ENCODE measurements around the gene BEX4.

Gene BEX4

GRCh38 chrX:103254921-103255493 is 40.1 kb downstream of the BEX4 start, which contains the start of gene TCEAL8:
TCEAL8 (minus strand) TSS chrX:103255155; CDS start chrX:103253979, 1,176 bp downstream.
- peak; percentile 95 for ATAC-seq
- no peak for TF ChIP-seq ZFP30 (CRISPR knock-in tag; IDR thresholded peaks at IDR 0.05)
- TF ChIP-seq, protein P1, sequence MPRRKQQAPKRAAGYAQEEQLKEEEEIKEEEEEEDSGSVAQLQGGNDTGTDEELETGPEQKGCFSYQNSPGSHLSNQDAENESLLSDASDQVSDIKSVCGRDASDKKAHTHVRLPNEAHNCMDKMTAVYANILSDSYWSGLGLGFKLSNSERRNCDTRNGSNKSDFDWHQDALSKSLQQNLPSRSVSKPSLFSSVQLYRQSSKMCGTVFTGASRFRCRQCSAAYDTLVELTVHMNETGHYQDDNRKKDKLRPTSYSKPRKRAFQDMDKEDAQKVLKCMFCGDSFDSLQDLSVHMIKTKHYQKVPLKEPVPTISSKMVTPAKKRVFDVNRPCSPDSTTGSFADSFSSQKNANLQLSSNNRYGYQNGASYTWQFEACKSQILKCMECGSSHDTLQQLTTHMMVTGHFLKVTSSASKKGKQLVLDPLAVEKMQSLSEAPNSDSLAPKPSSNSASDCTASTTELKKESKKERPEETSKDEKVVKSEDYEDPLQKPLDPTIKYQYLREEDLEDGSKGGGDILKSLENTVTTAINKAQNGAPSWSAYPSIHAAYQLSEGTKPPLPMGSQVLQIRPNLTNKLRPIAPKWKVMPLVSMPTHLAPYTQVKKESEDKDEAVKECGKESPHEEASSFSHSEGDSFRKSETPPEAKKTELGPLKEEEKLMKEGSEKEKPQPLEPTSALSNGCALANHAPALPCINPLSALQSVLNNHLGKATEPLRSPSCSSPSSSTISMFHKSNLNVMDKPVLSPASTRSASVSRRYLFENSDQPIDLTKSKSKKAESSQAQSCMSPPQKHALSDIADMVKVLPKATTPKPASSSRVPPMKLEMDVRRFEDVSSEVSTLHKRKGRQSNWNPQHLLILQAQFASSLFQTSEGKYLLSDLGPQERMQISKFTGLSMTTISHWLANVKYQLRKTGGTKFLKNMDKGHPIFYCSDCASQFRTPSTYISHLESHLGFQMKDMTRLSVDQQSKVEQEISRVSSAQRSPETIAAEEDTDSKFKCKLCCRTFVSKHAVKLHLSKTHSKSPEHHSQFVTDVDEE (CRISPR knock-in tag; IDR thresholded peaks at IDR 0.05), result peak; percentile 21; the same call in 1 of the 2 replicates

GRCh38 chrX:103256651-103257050 is 41.7 kb downstream of the BEX4 start:
- no peak for ATAC-seq
- TF ChIP-seq ZNF70 (CRISPR knock-in tag; IDR thresholded peaks at IDR 0.05) (no peak), GLIS3 (CRISPR knock-in tag; IDR thresholded peaks at IDR 0.05) (no peak), ZNF8 (CRISPR knock-in tag; IDR thresholded peaks at IDR 0.05) (no peak), OSR1 (CRISPR knock-in tag; IDR thresholded peaks at IDR 0.05) (no peak), TOX (CRISPR knock-in tag; IDR thresholded peaks at IDR 0.05; ENCODE audit: borderline replicate concordance) (no peak), ISL1 (CRISPR knock-in tag; IDR thresholded peaks at IDR 0.05) (no peak), CSDC2 (CRISPR knock-in tag; IDR thresholded peaks at IDR 0.05) (no peak), TCF4 (CRISPR knock-in tag; IDR thresholded peaks at IDR 0.05; ENCODE audit: borderline replicate concordance) (no peak), ZFP30 (CRISPR knock-in tag; IDR thresholded peaks at IDR 0.05) (no peak), BACH2 (CRISPR knock-in tag; IDR thresholded peaks at IDR 0.05; ENCODE audit: borderline replicate concordance) (no peak), ESRRG (CRISPR knock-in tag; IDR thresholded peaks at IDR 0.05) (no peak), ZFP3 (CRISPR knock-in tag; IDR thresholded peaks at IDR 0.05) (no peak), PPARA (CRISPR knock-in tag; IDR thresholded peaks at IDR 0.05; ENCODE audit: borderline replicate concordance) (no peak), ZC3H10 (CRISPR knock-in tag; IDR thresholded peaks at IDR 0.05) (no peak), PATZ1 (CRISPR knock-in tag; IDR thresholded peaks at IDR 0.05; ENCODE audit: borderline replicate concordance) (no peak)
- TF ChIP-seq, protein P1 (CRISPR knock-in tag; IDR thresholded peaks at IDR 0.05), result no peak
- TF ChIP-seq, protein P2, sequence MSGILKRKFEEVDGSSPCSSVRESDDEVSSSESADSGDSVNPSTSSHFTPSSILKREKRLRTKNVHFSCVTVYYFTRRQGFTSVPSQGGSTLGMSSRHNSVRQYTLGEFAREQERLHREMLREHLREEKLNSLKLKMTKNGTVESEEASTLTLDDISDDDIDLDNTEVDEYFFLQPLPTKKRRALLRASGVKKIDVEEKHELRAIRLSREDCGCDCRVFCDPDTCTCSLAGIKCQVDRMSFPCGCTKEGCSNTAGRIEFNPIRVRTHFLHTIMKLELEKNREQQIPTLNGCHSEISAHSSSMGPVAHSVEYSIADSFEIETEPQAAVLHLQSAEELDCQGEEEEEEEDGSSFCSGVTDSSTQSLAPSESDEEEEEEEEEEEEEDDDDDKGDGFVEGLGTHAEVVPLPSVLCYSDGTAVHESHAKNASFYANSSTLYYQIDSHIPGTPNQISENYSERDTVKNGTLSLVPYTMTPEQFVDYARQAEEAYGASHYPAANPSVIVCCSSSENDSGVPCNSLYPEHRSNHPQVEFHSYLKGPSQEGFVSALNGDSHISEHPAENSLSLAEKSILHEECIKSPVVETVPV (CRISPR knock-in tag; IDR thresholded peaks at IDR 0.05), result no peak

GRCh38 chrX:103258275-103258674 is 43.4 kb downstream of the BEX4 start:
- ATAC-seq, result no peak

More at GRCh38 chrX:103258275-103258674, 43.4 kb downstream of the BEX4 start:
- TF ChIP-seq, protein P2 (CRISPR knock-in tag; IDR thresholded peaks at IDR 0.05), result no peak
- TF ChIP-seq ZC3H10 (CRISPR knock-in tag; IDR thresholded peaks at IDR 0.05), result no peak
- TF ChIP-seq SNAI2 (CRISPR knock-in tag; IDR thresholded peaks at IDR 0.05), result no peak
- no peak for TF ChIP-seq TOX (CRISPR knock-in tag; IDR thresholded peaks at IDR 0.05; ENCODE audit: borderline replicate concordance)
- no peak for TF ChIP-seq GLIS3 (CRISPR knock-in tag; IDR thresholded peaks at IDR 0.05)

Data from SK-N-SH treated with all-trans-retinoic acid at 6 μM for 48 hours (cell line).